Stomach (tissue), 9 donors: Measurements from ENCODE around the gene STYXL2. TPM values are rescaled to one million over a fixed set of nuclear protein-coding genes. Genes with fewer than 3 reads are reported as not detected.
A peak's percentile ranks its signal among the peaks of the same experiment; 100 is the strongest.

Experiments used
- DNase-seq, 2 donors: peaks; one replicate each; pipeline versions ENCODE4 v3.0.0 to v3.0.0-alpha.2; 2013 to 2019
- H3K27ac ChIP-seq, 5 donors: fragments of 200-600 bp in 4 of 5; sonication (generic) in 4 of 5; one replicate each; pipeline ENCODE4 v1.5.1; 2013 to 2019; ENCODE audit warnings: mild to moderate bottlenecking in 1 of 5, moderate library complexity in 1 of 5
- H3K27me3 ChIP-seq, 3 donors: fragments of 200-600 bp; sonication (generic); one replicate each; pipeline ENCODE4 v1.5.1; 2017 to 2019; ENCODE audit warnings: mixed run types in 1 of 3
- H3K36me3 ChIP-seq, 4 donors: fragments of 200-600 bp; sonication (generic); 1 replicate in 3 of 4; 2 replicates in 1 of 4; pipeline ENCODE4 v1.5.1; 2016 to 2019
- H3K4me1 ChIP-seq, 4 donors: fragments of 200-600 bp; sonication (generic); one replicate each; pipeline ENCODE4 v1.5.1; 2016 to 2019
- H3K4me3 ChIP-seq, 4 donors: fragments of 200-600 bp; sonication (generic) in 3 of 4; one replicate each; pipeline ENCODE4 v1.5.1; 2016 to 2019; ENCODE audit warnings: mild to moderate bottlenecking in 1 of 4
- H3K9me3 ChIP-seq, 4 donors: fragments of 200-600 bp; sonication (generic); one replicate each; pipeline ENCODE4 v1.5.1; 2016 to 2019
- CTCF ChIP-seq, 7 experiments: fragments of 450-650 bp in 4 of 7; fragments of 200-600 bp in 3 of 7; sonication (generic) in 3 of 7; IDR thresholded peaks; one replicate each; pipeline ENCODE4 v1.5.1; 2016 to 2019; ENCODE audit warnings: antibody characterized with exemption in 7 of 7, control low read depth in 2 of 7, mild to moderate bottlenecking in 1 of 7
- EP300 ChIP-seq: sonication (generic); formaldehyde crosslinking; IDR thresholded peaks from one replicate; pipeline ENCODE4 v1.6.1; 2017; ENCODE audit warnings: antibody characterized with exemption
- POLR2A ChIP-seq, 4 donors: fragments of 450-650 bp; IDR thresholded peaks; one replicate each; pipeline ENCODE4 v1.6.1; 2016; ENCODE audit warnings: antibody characterized with exemption in 4 of 4, control low read depth in 2 of 4, mild to moderate bottlenecking in 1 of 4, moderate library complexity in 1 of 4
- POLR2AphosphoS5 ChIP-seq, 3 donors: sonication (generic); formaldehyde crosslinking; IDR thresholded peaks; one replicate each; pipeline ENCODE4 v1.6.1; 2016; ENCODE audit warnings: antibody characterized with exemption in 3 of 3
- WGBS, 5 donors: extraction: QIAGEN DNeasy Blood & Tissue Kit in 3 of 5; methylation state at CpG; one replicate each; pipeline versions ENCODE4 v1.1.5 to v1.1.7; 2013 to 2018; 5-methylcytosine and 5-hydroxymethylcytosine counted together
- intact Hi-C: fragments of 100-400 bp; cut with DNase I; formaldehyde crosslinking; loops from one replicate; pipeline ENCODE4 v1.15.1; 2023; ENCODE audit warnings: low total_unique reads
- polyA plus RNA-seq, 3 donors: library from polyadenylated mRNA; stranded (reverse); fragments of 200-250 nt; gene quantifications; one replicate each; pipeline ENCODE4 v1.2.3, GENCODE V29; 2013
- total RNA-seq, 5 donors: library from RNA; depleted of rRNA; stranded (reverse); fragments of >200 nt; gene quantifications; one replicate each; pipeline versions ENCODE4 v1.1.0 to v1.2.3, GENCODE V29; 2014 to 2016
- donor health status: healthy with polysubstance abuse.
- donor health status: Bipolar disorder and iron deficiency.
- donor health status: healthy.

Gene STYXL2
- total and polyA plus RNA-seq, 8 donors: 0.73 TPM; not detected in 7

- Histone ChIP-seq H3K27ac (no peak overlapping the region), H3K9me3 (no peaks in the 10 kb centered on the region), H3K4me1 (peaks cover 0 to 8% (median 7%) of the 10 kb centered on the region in 4 donors), H3K27me3 (peaks cover 0 to 11% (median 0%) of the 10 kb centered on the region in 3 donors), H3K4me3 (no peak overlapping the region), H3K36me3 (no peaks in the 10 kb centered on the region)
- intact Hi-C loops: loop anchor here (5.0 kb wide), 1 partner anchor 378 kb away; no protein-coding TSS in a partner anchor
- DNase-seq: no peak
- WGBS, 5 donors: 82 to 88% (median 86%) methylated on average over 9 of the region's 9 CpGs
- TF ChIP-seq POLR2A (IDR thresholded peaks at IDR 0.05) (no peak), CTCF (IDR thresholded peaks at IDR 0.05) (no peak), EP300 (no peak), POLR2AphosphoS5 (IDR thresholded peaks at IDR 0.05) (no peak)
Measured at GRCh38 chr1:167064621-167065020, 29.3 kb upstream of the STYXL2 start.

GRCh38 chr1:167065471-167065870, 28.4 kb upstream of the STYXL2 start:
- peaks cover 0 to 3% (median 0%) of the 10 kb centered on the region in 3 donors for H3K27me3 ChIP-seq
- H3K4me3 ChIP-seq: no peak overlapping the region
- intact Hi-C loops: no loop called here
- H3K27ac ChIP-seq: no peak overlapping the region
- DNase-seq: peak in 1 of 2 donors; percentile 30
- TF ChIP-seq POLR2A (IDR thresholded peaks at IDR 0.05) (no peak), POLR2AphosphoS5 (IDR thresholded peaks at IDR 0.05) (no peak), CTCF (IDR thresholded peaks at IDR 0.05) (no peak), EP300 (no peak)
- H3K4me1 ChIP-seq: peaks cover 0 to 8% (median 7%) of the 10 kb centered on the region in 4 donors
- WGBS, 5 donors: 49 to 75% (median 56%) methylated on average over 8 of the region's 8 CpGs
- no peaks in the 10 kb centered on the region for H3K9me3 ChIP-seq
- no peaks in the 10 kb centered on the region for H3K36me3 ChIP-seq

- Histone ChIP-seq H3K27ac (no peak overlapping the region), H3K27me3 (no peaks in the 10 kb centered on the region), H3K4me1 (peaks cover 0 to 8% (median 7%) of the 10 kb centered on the region in 4 donors), H3K4me3 (peak overlapping the region in 3 of 4 donors; percentile 12 to 33 (median 28)), H3K36me3 (no peaks in the 10 kb centered on the region), H3K9me3 (no peaks in the 10 kb centered on the region)
- peak; percentile 85 to 89 for DNase-seq
- 5 to 8% (median 6%) methylated on average over 21 to 31 of the region's 31 CpGs for WGBS, 5 donors
- TF ChIP-seq EP300 (no peak), CTCF (IDR thresholded peaks at IDR 0.05) (peak in 5 of 7 experiments; percentile 83 to 94 (median 88))
- intact Hi-C loops: no loop called here
Measured at GRCh38 chr1:167066333-167067122, 27.3 kb upstream of the STYXL2 start.

GRCh38 chr1:167067904-167068303, 26.0 kb upstream of the STYXL2 start:
- Histone ChIP-seq H3K4me3 (no peak overlapping the region), H3K4me1 (peaks cover 0 to 8% (median 7%) of the 10 kb centered on the region in 4 donors), H3K27me3 (no peaks in the 10 kb centered on the region), H3K9me3 (no peaks in the 10 kb centered on the region), H3K27ac (no peak overlapping the region), H3K36me3 (no peaks in the 10 kb centered on the region)
- WGBS, 5 donors: 77 to 88% (median 85%) methylated on average over 3 of the region's 3 CpGs
- TF ChIP-seq EP300 (no peak), POLR2AphosphoS5 (IDR thresholded peaks at IDR 0.05) (no peak), POLR2A (IDR thresholded peaks at IDR 0.05) (no peak), CTCF (IDR thresholded peaks at IDR 0.05) (no peak)
- intact Hi-C loops: no loop called here
- no peak for DNase-seq
